Measurements from ENCODE around the gene CACNG8.

The CACNG8 gene

GRCh38 chr19:53944933-53945332, 17.8 kb upstream of the CACNG8 start:
- no peak overlapping the region for H3K27ac ChIP-seq (replicated peaks; ENCODE audit: low read length)
- peaks cover 0 to 5% of the 10 kb centered on the region in 2 donors for H3K9me3 ChIP-seq (replicated peaks in 1 of 2; ENCODE audit: control insufficient read depth in 2 of 2, insufficient read depth in 1 of 2, low read depth in 1 of 2, low read length in 2 of 2)
- H2BK120ac ChIP-seq (ENCODE audit: low read depth, low read length): no peak overlapping the region
- H3K79me1 ChIP-seq (ENCODE audit: low read depth, low read length): no peaks in the 10 kb centered on the region
- no peak overlapping the region for H3K4ac ChIP-seq (ENCODE audit: low read length)
- H3K27me3 ChIP-seq (ENCODE audit: control insufficient read depth in 3 of 3, insufficient read depth in 3 of 3, low read depth in 1 of 3, low read length in 3 of 3): peaks cover 0 to 10% (median 0%) of the 10 kb centered on the region in 3 experiments
- no peak overlapping the region for H2AK5ac ChIP-seq (ENCODE audit: low read depth, low read length)
- H2BK5ac ChIP-seq (ENCODE audit: low read length): no peak overlapping the region
- no peak for DNase-seq (ENCODE audit: low spot score)
- H2BK12ac ChIP-seq (ENCODE audit: low read length): no peak overlapping the region
- H3K4me3 ChIP-seq (ENCODE audit: low read length in 2 of 2): no peak overlapping the region
- peaks cover 4 to 30% of the 10 kb centered on the region in 2 donors for H3K36me3 ChIP-seq (replicated peaks in 1 of 2; ENCODE audit: control insufficient read depth in 2 of 2, insufficient read depth in 2 of 2, low read length in 2 of 2)
- H3K18ac ChIP-seq (ENCODE audit: low read length): no peak overlapping the region
- no peak overlapping the region for H2BK15ac ChIP-seq (ENCODE audit: low read length)
- no peak overlapping the region for H4K8ac ChIP-seq (ENCODE audit: low read depth, low read length)
- no peak overlapping the region for H3K23ac ChIP-seq (ENCODE audit: low read depth, low read length, poor library complexity)
- WGBS, 2 donors (ENCODE audit: extremely low coverage in 2 of 2, insufficient read length in 2 of 2, insufficient replicate concordance in 1 of 2): no CpG with 5 or more reads among the region's 4 CpGs
- H3K9ac ChIP-seq (ENCODE audit: low read depth, low read length, poor library complexity): no peak overlapping the region
- H3K4me2 ChIP-seq (ENCODE audit: insufficient read depth, low read length, poor library complexity, severe bottlenecking): no peak overlapping the region
- H3K4me1 ChIP-seq (ENCODE audit: control insufficient read depth in 2 of 2, insufficient read depth in 1 of 2, low read depth in 1 of 2, low read length in 2 of 2): peaks cover 0 to 9% of the 10 kb centered on the region in 2 donors
- no peak overlapping the region for H4K91ac ChIP-seq (ENCODE audit: low read depth, low read length, poor library complexity)
- H2AFZ ChIP-seq (ENCODE audit: low read length): no peak overlapping the region
- no peak overlapping the region for H3K14ac ChIP-seq (ENCODE audit: low read length)

- peaks cover 0 to 10% (median 0%) of the 10 kb centered on the region in 3 experiments for H3K27me3 ChIP-seq (ENCODE audit: control insufficient read depth in 3 of 3, insufficient read depth in 3 of 3, low read depth in 1 of 3, low read length in 3 of 3)
These were observed 17.3 kb upstream of the CACNG8 start for GRCh38 chr19:53945441-53945840.

GRCh38 chr19:53945998-53946397, 16.7 kb upstream of the CACNG8 start:
- H4K91ac ChIP-seq (ENCODE audit: low read depth, low read length, poor library complexity): no peak overlapping the region
- H3K18ac ChIP-seq (ENCODE audit: low read length): no peak overlapping the region
- no peak overlapping the region for H2AFZ ChIP-seq (ENCODE audit: low read length)
- no CpG with 5 or more reads among the region's 2 CpGs for WGBS, 2 donors (ENCODE audit: extremely low coverage in 2 of 2, insufficient read length in 2 of 2, insufficient replicate concordance in 1 of 2)
- no peak overlapping the region for H2BK5ac ChIP-seq (ENCODE audit: low read length)
- no peak overlapping the region for H2BK12ac ChIP-seq (ENCODE audit: low read length)
- H2BK120ac ChIP-seq (ENCODE audit: low read depth, low read length): no peak overlapping the region
- H3K27ac ChIP-seq (replicated peaks; ENCODE audit: low read length): no peak overlapping the region
- H2BK15ac ChIP-seq (ENCODE audit: low read length): no peak overlapping the region
- peaks cover 0 to 5% of the 10 kb centered on the region in 2 donors for H3K9me3 ChIP-seq (replicated peaks in 1 of 2; ENCODE audit: control insufficient read depth in 2 of 2, insufficient read depth in 1 of 2, low read depth in 1 of 2, low read length in 2 of 2)
- peaks cover 0 to 9% of the 10 kb centered on the region in 2 donors for H3K4me1 ChIP-seq (ENCODE audit: control insufficient read depth in 2 of 2, insufficient read depth in 1 of 2, low read depth in 1 of 2, low read length in 2 of 2)
- no peak overlapping the region for H3K4me2 ChIP-seq (ENCODE audit: insufficient read depth, low read length, poor library complexity, severe bottlenecking)
- H3K9ac ChIP-seq (ENCODE audit: low read depth, low read length, poor library complexity): no peak overlapping the region
- H3K79me1 ChIP-seq (ENCODE audit: low read depth, low read length): no peaks in the 10 kb centered on the region
- no peak overlapping the region for H3K23ac ChIP-seq (ENCODE audit: low read depth, low read length, poor library complexity)
- no peak overlapping the region for H3K4ac ChIP-seq (ENCODE audit: low read length)
- peak overlapping the region in 1 of 2 donors; percentile 4 for H3K4me3 ChIP-seq (ENCODE audit: low read length in 2 of 2)
- peaks cover 0 to 10% (median 0%) of the 10 kb centered on the region in 3 experiments for H3K27me3 ChIP-seq (ENCODE audit: control insufficient read depth in 3 of 3, insufficient read depth in 3 of 3, low read depth in 1 of 3, low read length in 3 of 3)
- no peak overlapping the region for H4K8ac ChIP-seq (ENCODE audit: low read depth, low read length)
- peaks cover 0 to 22% of the 10 kb centered on the region in 2 donors for H3K36me3 ChIP-seq (replicated peaks in 1 of 2; ENCODE audit: control insufficient read depth in 2 of 2, insufficient read depth in 2 of 2, low read length in 2 of 2)
- H3K14ac ChIP-seq (ENCODE audit: low read length): no peak overlapping the region
- no peak overlapping the region for H2AK5ac ChIP-seq (ENCODE audit: low read depth, low read length)
- DNase-seq (ENCODE audit: low spot score): no peak

More at GRCh38 chr19:53945441-53945840, 17.3 kb upstream of the CACNG8 start:
- Histone ChIP-seq H3K4me3 (ENCODE audit: low read length in 2 of 2) (peak overlapping the region in 1 of 2 donors; percentile 4), H3K4me2 (ENCODE audit: insufficient read depth, low read length, poor library complexity, severe bottlenecking) (no peak overlapping the region), H3K9me3 (replicated peaks in 1 of 2; ENCODE audit: control insufficient read depth in 2 of 2, insufficient read depth in 1 of 2, low read depth in 1 of 2, low read length in 2 of 2) (peaks cover 0 to 5% of the 10 kb centered on the region in 2 donors), H2AFZ (ENCODE audit: low read length) (peak overlapping the region; percentile 11), H3K27ac (replicated peaks; ENCODE audit: low read length) (no peak overlapping the region), H2AK5ac (ENCODE audit: low read depth, low read length) (no peak overlapping the region), H4K8ac (ENCODE audit: low read depth, low read length) (no peak overlapping the region), H3K14ac (ENCODE audit: low read length) (no peak overlapping the region), H2BK120ac (ENCODE audit: low read depth, low read length) (no peak overlapping the region), H2BK12ac (ENCODE audit: low read length) (no peak overlapping the region), H3K23ac (ENCODE audit: low read depth, low read length, poor library complexity) (no peak overlapping the region), H3K4me1 (ENCODE audit: control insufficient read depth in 2 of 2, insufficient read depth in 1 of 2, low read depth in 1 of 2, low read length in 2 of 2) (peaks cover 0 to 9% of the 10 kb centered on the region in 2 donors), H2BK5ac (ENCODE audit: low read length) (no peak overlapping the region), H3K4ac (ENCODE audit: low read length) (no peak overlapping the region), H3K79me1 (ENCODE audit: low read depth, low read length) (no peaks in the 10 kb centered on the region), H2BK15ac (ENCODE audit: low read length) (no peak overlapping the region), H3K18ac (ENCODE audit: low read length) (no peak overlapping the region), H4K91ac (ENCODE audit: low read depth, low read length, poor library complexity) (no peak overlapping the region), H3K9ac (ENCODE audit: low read depth, low read length, poor library complexity) (no peak overlapping the region), H3K36me3 (replicated peaks in 1 of 2; ENCODE audit: control insufficient read depth in 2 of 2, insufficient read depth in 2 of 2, low read length in 2 of 2) (peaks cover 1 to 25% of the 10 kb centered on the region in 2 donors)
- no CpG with 5 or more reads among the region's 9 CpGs for WGBS, 2 donors (ENCODE audit: extremely low coverage in 2 of 2, insufficient read length in 2 of 2, insufficient replicate concordance in 1 of 2)
- DNase-seq (ENCODE audit: low spot score): no peak

- no peak overlapping the region for H4K91ac ChIP-seq (ENCODE audit: low read depth, low read length, poor library complexity)
- H2AK5ac ChIP-seq (ENCODE audit: low read depth, low read length): no peak overlapping the region
- H2BK5ac ChIP-seq (ENCODE audit: low read length): no peak overlapping the region
- H3K79me1 ChIP-seq (ENCODE audit: low read depth, low read length): no peaks in the 10 kb centered on the region
- no peak overlapping the region for H3K9ac ChIP-seq (ENCODE audit: low read depth, low read length, poor library complexity)
- H3K4me3 ChIP-seq (ENCODE audit: low read length in 2 of 2): no peak overlapping the region
- H3K4ac ChIP-seq (ENCODE audit: low read length): no peak overlapping the region
- no peak for DNase-seq (ENCODE audit: low spot score)
- H2BK120ac ChIP-seq (ENCODE audit: low read depth, low read length): no peak overlapping the region
- H2BK12ac ChIP-seq (ENCODE audit: low read length): no peak overlapping the region
- no peak overlapping the region for H3K23ac ChIP-seq (ENCODE audit: low read depth, low read length, poor library complexity)
- H3K27ac ChIP-seq (replicated peaks; ENCODE audit: low read length): no peak overlapping the region
- WGBS, 2 donors (ENCODE audit: extremely low coverage in 2 of 2, insufficient read length in 2 of 2, insufficient replicate concordance in 1 of 2): no CpG with 5 or more reads among the region's 5 CpGs
- H3K4me1 ChIP-seq (ENCODE audit: control insufficient read depth in 2 of 2, insufficient read depth in 1 of 2, low read depth in 1 of 2, low read length in 2 of 2): peaks cover 2 to 7% of the 10 kb centered on the region in 2 donors
- no peak overlapping the region for H3K14ac ChIP-seq (ENCODE audit: low read length)
- H4K8ac ChIP-seq (ENCODE audit: low read depth, low read length): no peak overlapping the region
- H3K18ac ChIP-seq (ENCODE audit: low read length): no peak overlapping the region
- no peak overlapping the region for H2BK15ac ChIP-seq (ENCODE audit: low read length)
- peaks cover 0 to 5% of the 10 kb centered on the region in 2 donors for H3K36me3 ChIP-seq (replicated peaks in 1 of 2; ENCODE audit: control insufficient read depth in 2 of 2, insufficient read depth in 2 of 2, low read length in 2 of 2)
- no peak overlapping the region for H3K4me2 ChIP-seq (ENCODE audit: insufficient read depth, low read length, poor library complexity, severe bottlenecking)
- no peak overlapping the region for H2AFZ ChIP-seq (ENCODE audit: low read length)
- peaks cover 0 to 8% (median 0%) of the 10 kb centered on the region in 3 experiments for H3K27me3 ChIP-seq (ENCODE audit: control insufficient read depth in 3 of 3, insufficient read depth in 3 of 3, low read depth in 1 of 3, low read length in 3 of 3)
- H3K9me3 ChIP-seq (replicated peaks in 1 of 2; ENCODE audit: control insufficient read depth in 2 of 2, insufficient read depth in 1 of 2, low read depth in 1 of 2, low read length in 2 of 2): no peaks in the 10 kb centered on the region
These were observed 15.1 kb upstream of the CACNG8 start for GRCh38 chr19:53947624-53948023.

Measured in neuronal stem cell (in vitro differentiated cells).